Hindlimb muscle (tissue), 1 donor: Measurements from ENCODE around the gene GOT1. TPM values are rescaled to one million over a fixed set of nuclear protein-coding genes. Genes with fewer than 3 reads are reported as not detected.
A peak's percentile ranks its signal among the peaks of the same experiment; 100 is the strongest.

Experiments
- DNase-seq: peaks from one replicate; pipeline ENCODE4 v3.0.0-alpha.2; 2013
- polyA plus RNA-seq: library from polyadenylated mRNA; unstranded; fragments of 120-200 nt; gene quantifications from one replicate; pipeline ENCODE4 v1.2.1, GENCODE V29; 2013; ENCODE audit not compliant: insufficient read length

Gene GOT1
- polyA plus RNA-seq, 1 donor: 37.8 TPM

DNA sequence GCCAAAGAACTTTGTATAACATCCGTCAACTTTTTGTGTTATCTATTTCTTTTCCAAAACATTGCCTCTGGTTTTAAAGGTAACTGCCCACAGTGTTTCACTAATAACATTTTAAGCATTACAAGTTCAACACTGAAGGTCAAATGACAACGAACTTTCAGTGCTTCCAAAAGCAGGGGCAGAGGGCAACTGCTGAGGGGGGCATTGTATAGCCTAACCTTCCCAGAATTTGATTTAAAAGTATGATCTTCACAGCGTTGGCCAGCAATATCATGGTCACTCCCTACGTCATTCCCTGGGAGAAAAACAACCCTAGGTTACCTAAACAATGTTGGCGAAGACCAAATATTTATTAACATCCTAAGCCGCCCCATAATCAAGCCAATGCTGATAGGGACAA lies 2.5 kb upstream of the GOT1 start:
- DNase-seq: no peak

DNA sequence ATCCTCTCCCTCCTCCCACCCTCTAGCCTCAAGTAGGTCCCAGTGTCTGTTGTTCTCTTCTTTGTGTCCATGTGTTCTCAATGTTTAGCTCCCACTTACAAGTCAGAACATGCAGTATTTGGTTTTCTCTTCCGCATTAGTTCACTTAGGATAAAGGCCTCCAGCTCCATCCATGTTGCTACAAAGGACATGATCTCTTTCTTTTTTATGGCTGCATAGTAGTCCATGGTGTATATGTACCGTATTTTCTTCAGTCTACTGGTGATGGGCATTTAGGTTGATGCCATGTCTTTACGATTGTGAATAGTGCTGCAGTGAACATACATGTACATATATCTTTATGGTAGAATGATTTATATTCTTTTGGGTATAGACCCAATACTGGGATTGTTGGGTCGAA lies 1.6 kb upstream of the GOT1 start:
- no peak for DNase-seq

DNA sequence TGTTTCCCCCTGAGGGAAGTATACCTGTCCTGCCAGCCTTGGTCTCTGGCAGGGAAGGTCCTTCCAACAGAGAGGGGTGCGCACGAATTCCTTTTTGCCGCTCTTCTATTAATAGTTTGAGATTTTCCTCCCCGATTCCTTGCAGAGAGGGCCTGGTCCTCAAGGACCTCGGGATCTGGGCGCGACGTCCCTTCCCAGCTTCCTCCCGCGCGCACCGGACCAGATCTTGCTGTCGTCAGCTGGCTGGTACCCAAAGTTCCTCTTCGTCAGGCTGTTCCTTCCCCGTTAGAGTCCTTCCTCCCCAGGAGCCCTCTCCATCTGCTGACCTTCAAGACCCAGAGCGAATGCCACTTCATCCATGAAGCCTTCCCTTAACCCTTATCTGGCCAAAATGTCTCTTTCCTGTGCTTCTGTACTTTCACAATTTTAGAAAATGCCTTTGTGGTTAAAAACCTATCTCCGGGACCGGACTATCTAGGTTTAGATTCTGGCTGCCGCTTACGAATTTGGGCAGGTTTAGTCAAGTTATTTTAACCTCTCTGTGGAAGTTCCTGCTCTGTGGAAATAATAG lies 851 bp upstream of the GOT1 start:
- DNase-seq: peak; percentile 61

DNA sequence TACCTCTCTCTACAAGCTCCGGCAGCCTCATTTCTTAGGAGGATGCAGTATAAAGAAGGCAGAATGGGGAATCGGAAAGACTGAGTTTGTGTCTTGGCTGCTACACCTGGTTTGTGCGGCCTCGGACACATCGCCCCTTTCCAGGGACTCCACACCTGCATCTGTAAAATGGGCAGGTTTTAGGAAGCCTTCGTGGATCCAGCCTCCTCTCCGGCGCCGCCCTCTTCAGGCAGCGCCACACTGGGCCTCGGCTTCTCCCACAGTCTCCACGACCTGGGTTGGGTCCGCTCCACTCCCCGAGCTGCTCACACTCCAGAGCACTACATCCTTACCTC lies 341 bp downstream of the GOT1 start:
- no peak for DNase-seq

DNA sequence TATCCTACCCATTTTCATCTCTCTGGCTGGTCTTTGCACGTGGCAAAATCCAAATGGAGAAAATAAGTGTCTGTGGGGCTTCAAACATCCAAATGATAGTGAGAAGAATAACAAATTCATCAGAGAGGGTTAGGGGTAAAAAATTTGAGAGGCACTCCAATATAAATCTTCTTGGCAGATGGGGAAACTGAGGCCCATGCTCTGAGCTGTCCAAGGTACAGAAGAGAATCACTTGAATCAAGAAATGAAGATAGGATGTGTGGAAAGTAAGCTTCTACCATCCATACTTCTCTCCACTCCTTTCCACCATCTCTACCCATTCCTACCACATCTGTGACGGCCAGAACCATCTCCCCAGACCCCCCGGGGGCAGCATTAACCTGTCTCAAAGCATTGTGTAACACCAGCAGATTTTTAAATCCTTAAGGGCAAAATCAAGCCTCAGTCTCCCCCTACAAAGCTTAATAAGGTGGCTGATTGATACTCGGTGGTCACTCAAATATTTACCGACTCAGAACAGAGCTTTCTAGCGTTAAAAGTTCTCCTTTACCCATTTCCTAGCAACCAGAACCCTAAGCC lies 818 bp downstream of the GOT1 start:
- no peak for DNase-seq

DNA sequence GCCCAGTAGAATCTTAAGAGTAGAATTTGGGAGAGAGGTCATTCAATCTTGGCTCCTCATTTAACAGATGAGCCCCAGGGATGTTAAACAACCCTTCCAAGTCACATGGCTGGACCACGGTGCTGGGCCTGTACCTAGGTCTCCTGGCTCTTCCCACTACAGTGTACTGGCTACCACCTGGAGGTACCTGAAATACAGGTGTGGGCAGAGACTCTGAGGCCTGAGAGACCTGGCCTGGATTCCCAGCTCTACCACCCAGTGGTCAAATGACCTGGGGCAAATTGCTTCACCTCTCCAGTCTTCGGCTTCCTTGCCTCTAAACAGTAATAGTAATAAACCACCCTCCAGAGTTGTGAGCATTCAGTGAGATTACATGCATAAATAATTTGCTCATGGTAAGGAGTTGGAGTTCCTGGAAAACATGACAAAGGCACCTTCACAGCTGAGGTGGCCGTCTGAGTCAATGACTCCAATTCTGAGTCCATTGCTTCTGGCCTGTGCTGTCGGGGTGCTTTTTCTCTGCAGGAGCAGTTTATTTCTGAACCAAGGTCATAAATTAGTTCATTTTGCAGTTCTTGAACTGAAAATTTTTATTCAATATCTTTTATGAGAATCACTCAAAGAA lies 2.7 kb downstream of the GOT1 start:
- DNase-seq: no peak

DNA sequence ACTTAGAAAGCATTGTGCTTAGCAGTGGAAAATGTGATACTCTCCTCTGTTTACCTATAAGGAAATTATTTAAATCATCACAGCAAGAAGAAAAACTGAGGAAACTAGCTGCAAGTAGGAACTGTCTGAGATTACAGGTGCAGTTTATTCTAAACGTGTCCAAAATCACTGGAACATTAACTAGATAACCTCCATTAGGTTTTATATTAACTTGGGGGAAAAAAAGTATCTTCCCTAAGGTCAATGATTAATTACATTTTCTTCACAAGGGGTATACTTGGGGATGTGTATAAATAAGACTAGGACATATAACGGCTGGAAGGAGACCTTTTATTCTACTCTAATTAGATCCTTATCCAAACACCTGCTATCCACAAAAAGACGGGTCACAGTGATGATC lies 3.7 kb downstream of the GOT1 start:
- DNase-seq: no peak

DNA sequence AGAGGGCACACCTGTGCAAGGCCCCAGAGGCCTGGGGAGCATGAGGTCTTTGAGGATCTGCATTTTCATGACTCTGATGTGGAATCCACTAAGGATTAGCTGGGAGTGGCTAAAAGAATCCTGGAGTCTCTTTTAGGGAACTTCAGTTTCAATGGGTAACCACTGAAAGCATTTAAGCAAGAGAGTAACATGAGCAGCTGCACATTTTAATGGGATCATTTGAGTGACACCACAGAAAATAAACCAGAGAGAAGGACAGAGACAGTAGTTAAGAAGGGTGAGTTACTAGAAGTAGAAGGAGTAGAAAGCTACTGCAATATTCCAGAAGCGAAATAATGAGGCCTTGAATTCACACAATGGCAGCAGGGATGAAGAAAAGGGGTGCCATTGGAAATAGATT lies 5.2 kb downstream of the GOT1 start:
- no peak for DNase-seq

DNA sequence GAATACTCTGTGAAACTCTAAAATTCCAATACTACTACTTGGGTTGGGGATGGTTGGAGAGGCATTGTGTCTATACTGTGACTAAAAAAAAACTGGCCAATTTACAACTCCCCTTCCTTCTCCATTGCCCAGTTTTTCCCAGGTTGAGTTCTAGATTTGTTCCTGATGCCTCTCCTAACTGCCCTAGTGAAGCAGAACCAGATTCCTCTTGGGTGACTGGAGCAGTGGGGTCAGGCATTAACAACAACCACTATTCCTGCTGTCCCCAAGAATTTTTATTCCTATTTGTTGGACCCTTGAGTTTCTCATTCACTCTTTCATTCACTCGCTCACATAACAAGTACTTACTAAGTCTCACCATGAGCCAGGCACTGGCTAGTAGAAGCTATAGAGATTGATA lies 5.8 kb downstream of the GOT1 start:
- no peak for DNase-seq

DNA sequence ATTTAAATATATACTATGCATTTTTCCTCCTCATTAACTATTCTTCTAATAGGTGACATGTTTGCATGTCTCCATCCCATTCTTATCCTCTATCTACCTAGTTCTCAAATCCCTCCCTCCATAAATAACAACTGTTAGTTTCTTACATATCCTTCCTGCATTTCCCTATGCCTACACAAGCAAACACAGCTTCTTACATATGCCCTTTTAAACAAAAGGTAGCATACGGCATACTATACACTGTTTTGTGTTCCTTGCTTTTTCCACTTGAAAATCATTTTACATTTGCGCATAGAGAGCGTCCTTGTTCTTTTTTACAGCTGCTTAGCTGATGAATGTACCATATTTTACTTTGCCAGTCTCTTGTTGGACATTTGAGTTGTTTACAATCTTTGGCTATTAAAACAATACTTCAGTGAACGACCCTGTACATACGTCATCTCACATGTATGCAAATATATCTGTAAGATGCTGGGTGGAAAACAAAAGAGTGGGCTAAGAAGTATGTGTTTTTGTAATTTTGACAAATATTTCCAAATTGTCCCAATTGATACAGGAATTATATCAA lies 7.8 kb downstream of the GOT1 start:
- DNase-seq: no peak

DNA sequence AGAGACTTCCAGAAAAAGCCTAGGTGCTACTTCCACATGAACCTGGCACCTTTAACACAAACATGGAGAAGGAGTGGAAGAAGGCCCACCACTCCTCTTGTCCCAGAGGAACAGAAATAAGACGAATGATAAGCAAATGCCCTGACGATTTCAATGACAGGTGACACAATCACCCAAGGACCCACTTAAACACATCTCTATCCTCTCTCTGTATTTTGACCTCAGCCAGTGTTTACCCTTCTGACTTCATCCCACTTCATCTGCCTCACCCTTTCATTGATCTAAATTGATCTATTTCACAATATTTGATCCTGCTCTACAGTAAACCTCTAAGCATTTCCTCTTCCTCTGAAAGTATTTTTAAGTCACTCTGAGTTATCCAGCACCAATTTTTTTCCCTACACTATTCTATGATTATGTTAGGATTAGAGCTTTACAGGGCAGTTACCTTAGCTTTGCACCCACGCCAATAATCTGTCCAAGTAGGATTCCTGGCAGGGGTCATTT lies 9.1 kb downstream of the GOT1 start:
- no peak for DNase-seq

DNA sequence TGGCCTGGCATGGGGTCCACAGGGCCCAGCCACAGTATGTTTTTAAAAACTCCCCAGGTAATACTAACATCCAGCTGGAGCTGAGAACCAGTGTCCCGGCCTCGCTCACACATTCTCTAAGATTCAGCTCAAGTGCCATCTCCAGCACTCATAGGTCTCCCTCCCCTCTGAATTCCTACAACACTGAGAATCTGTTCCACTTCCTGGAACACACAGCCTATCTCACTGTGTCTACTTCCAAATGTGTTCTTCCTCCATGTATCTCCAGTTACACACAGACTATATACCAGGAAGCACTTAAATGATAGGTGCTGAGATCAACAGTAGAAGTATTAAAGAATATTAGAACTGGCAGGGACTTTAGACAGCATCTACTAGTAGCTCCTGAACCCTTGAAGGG lies 10.7 kb downstream of the GOT1 start:
- no peak for DNase-seq

DNA sequence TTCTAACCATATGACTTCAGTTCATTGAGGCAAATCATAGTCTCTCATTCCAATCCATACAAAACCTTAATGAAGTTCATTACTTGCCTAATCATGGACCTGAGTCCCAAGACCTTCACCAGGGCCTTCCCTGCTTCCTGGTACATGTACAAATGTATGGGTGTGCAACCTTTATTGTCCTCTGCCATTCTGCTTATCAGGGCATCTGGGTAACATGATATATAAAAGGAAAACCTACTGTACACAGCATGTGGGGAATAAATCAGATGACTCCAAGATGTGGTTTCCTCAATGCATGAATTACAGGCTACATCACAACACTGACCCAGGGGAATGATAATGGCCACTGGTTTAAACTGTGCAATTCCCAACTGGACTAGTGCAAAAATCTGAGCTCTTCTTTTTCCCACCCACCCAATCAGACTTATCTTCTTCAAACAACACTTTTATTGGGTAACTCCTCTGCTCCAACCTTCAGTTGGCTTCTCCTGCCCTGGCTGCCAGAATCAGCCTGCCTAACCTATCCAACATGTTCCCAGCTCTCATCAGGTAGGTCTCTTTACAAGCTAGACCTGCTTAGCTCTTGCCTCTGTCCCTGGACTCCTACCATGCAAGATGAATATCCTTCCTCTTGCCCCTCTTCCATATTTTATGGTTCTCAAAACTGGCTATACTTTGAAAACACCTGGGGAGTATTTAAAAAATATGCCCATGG lies 11.4 kb downstream of the GOT1 start:
- DNase-seq: no peak

DNA sequence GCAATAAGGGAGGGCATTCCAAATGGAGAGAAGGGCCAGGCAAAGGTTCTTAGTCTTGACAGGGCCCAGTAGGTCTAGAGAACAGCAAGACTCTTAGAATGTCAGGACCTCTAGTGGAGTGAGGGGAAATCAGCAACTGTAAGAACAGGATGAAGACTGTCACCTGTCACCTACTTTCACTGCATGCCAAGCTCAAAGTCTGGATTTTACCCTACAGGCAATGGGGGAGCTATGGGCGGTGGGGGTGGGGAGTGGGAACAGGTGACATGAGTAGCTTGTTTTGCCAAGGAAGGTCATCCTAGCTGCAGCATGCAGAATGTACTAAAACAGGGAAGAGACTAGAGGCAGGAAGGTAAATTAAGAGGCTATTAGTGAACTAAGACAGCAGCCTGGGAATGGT lies 18.3 kb downstream of the GOT1 start:
- DNase-seq: no peak

DNA sequence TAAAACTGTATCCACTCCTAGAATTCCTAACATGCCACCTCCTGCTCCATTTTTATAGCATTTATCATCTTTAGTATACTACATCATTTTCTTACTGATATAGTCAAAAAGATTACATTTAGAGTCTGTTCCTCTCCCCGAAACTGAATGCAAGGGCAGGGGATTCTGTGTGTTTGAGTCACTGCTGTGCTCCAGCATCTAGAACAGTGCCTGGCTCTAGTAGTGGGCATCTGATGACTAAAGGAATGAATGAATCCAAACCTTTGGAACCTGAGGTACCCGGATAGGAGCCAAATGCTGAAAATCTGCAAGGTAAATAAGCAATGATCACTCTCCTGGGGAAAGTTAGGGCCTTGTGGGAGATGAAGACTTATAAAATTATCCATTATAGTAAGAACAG lies 18.9 kb downstream of the GOT1 start:
- DNase-seq: no peak

DNA sequence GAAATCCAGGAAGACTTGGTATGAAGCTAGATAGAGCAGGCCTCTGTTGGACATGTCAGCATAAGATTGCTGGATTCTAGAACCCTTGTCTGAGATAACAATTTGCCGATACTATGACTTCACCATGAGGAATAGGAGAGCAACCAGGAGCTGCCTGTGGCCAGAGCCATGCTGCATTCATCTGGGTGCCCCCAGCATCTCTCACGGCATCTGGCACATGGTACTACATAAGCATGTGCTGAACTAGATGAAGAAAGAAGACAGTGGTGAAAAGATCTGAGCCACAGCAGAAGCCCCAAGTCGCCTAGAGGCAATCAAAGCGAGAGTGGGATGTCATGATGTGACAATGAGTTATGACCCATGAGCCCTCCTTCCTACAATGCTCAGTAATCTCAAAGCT lies 19.5 kb downstream of the GOT1 start:
- no peak for DNase-seq

DNA sequence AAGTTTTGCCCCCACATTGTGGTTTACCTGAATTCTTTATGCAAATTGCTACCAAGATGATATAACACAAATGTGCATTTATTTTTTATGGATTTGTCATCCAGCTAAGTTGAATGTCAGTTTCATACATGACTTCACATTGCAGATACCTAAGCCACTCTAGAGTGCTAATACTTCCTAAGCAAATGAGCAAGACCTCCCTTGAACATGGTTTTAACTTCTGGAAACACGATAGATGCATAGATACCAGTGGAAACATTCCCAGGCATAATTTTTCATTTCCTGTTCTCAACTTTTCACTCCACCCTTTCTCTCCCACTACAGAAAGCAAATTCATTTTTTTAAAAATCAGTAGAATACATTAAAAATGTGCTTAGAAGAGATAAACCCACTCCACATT lies 20.3 kb downstream of the GOT1 start:
- DNase-seq: no peak

DNA sequence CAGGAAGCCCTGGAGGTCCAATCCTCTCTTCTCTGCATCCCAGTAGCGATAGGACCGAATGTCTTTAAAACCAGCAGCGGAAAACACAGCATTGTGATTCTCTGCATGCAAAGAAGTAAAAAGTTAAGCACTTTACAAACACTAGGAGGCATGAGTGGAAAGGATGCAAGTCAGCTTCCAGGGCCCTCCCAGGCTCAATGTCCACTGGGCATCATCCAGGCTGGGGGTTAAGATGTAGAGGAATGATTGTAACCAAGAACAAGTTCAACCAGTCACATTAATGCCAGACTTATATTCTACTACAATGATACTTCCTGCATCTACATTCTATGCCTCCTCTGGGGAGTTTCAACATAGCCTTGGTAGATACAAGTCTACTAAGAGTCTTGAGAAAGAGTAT lies 24.3 kb downstream of the GOT1 start:
- no peak for DNase-seq

DNA sequence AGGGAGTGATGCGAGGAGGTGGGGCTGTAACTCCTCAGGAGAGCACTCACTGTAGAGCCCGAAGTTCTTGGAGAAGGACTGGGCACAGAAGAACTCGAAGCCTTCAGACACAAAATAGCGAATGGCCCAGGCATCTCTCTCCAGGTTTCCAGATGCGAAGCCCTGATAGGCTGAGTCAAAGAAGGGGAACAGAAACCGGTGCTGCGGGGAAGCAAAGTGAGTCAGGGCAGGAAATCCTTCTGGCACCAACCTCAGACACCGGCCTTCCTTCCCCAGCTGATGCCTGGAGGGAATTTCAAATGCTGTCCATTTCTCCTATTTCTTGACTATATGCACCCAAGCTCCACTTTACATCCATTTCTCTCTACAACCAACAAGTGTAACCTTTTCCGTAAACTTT lies 26.8 kb downstream of the GOT1 start:
- no peak for DNase-seq

DNA sequence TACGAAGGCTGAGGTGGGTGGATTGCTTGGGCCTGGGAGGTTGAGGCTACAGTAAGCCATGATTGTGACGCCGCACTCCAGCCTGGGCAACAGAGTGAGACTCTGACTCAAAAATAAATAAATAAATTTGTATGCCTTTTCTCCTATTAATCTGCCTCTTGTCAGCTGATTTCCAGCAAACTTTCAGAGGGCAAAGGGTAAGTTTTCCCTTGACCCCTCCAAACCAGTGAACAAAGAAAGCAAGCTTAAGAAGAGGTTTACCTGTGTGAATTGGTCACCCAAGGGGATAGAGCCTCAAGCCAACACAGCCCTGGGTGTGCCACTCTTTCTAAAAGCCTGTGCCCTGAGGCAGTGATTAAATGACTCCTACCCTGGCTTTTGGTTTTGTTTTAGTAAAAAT lies 30.8 kb downstream of the GOT1 start:
- no peak for DNase-seq

DNA sequence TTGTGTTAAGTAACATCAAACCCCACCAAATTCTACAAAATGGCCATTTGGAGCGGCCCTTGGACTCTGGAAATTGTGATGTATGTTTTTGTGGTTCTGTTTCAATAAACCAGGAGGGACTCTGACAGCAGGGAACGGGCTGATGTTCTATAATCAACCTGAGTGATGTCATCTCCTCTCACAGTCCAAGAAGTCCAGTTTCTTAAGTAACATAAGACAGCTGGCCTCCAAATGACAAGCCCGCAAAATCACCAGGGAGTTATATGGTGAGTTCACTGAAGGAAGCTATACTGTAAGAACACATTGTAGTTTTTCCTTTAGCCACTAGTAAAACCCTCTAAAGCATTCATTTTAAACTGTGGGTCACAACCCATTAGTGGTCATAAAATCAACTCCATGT lies 34.0 kb downstream of the GOT1 start:
- no peak for DNase-seq

DNA sequence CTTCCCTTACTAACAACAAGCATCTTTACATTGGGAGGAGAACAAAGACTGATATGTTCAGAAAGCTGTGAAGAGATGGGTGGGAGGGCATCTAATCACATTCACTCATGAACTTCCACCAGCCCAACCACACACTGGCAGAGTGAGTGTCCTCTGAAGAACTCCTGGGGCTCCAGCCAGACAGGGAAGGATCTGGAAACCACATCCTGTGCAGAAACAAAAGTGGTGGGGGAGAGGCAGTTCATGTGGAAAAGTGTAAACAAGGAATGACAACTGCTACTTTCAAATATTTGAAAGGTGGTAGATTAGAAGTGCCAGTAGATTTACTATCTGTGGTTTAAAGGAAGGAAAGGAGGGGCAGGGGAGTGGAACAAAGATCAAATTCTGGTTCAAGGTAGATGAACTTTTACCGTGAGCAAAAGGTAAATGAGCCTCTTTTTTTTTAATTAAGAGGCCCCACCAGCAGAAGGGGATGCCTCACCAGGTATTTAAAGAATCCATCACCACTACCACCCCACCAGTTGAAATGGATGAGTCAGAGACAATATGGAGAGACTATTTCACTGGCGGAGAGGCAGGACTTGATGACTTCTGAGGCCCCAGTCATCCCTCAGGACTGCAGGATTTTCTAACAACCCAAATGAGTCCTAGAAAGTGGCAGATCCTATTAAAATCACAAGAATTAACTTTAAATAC lies 34.5 kb downstream of the GOT1 start:
- DNase-seq: no peak

DNA sequence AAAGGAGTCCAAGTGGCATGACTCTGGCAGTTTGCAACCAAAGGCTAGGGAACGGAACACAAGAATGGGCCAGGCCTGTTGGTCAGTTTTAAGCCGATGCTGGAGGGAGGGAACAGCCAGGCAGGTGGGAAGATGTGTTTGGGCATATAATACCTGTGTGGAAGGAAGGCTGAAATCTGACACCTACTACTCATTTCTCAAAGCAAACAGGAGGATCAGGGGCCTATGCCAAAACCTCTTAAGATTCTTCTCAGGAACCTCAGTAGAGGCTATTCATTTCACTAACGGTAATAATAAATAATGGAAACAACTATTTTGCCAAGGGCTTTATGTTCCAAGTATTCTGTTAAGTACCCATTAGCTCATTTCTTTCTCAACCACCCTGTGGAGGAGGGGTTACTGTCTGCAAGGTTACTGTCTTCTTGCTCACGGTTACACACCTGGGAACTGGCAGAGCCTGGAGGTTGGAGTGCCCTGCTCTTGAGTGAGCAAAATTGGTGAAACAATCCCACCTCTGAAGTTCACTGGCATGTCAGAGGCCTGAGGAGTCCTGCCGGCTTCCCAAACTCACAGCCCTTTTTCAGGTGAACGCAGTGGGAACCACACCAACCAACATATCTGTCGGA lies 35.5 kb downstream of the GOT1 start:
- no peak for DNase-seq
